Hepatocyte (in vitro differentiated cells): ENCODE measurements around the gene TSPEAR. TPM values are rescaled to one million over a fixed set of nuclear protein-coding genes. Genes with fewer than 3 reads are reported as not detected.
"Not testable (repeated sequence)": the region's sequence is repeated elsewhere in the genome, so short reads cannot be mapped to it uniquely, and the experiment has no call there.

Source experiments
- DNase-seq: peaks from one replicate; pipeline ENCODE4 v3.0.0-alpha.2; 2016; ENCODE audit warnings: low spot score
- H2AFZ ChIP-seq: fragments of 200-600 bp; sonication (generic); 2 replicates; pipeline ENCODE4 v1.6.0; 2016; ENCODE audit warnings: antibody characterized with exemption, mild to moderate bottlenecking
- H3K27ac ChIP-seq: fragments of 200-600 bp; sonication (generic); 2 replicates; pipeline ENCODE4 v1.5.1; 2016; ENCODE audit warnings: mild to moderate bottlenecking
- H3K27me3 ChIP-seq: fragments of 200-600 bp; sonication (generic); 2 replicates; pipeline ENCODE4 v1.6.1; 2016
- H3K36me3 ChIP-seq: fragments of 200-600 bp; sonication (generic); replicated peaks from 2 replicates; pipeline ENCODE4 v1.5.1; 2016; ENCODE audit warnings: low read depth; ENCODE audit not compliant: insufficient read depth
- H3K4me1 ChIP-seq: fragments of 200-600 bp; sonication (generic); 2 replicates; pipeline ENCODE4 v1.5.1; 2016; ENCODE audit warnings: mild to moderate bottlenecking, moderate library complexity; ENCODE audit not compliant: insufficient read depth
- H3K4me2 ChIP-seq: fragments of 200-600 bp; sonication (generic); 2 replicates; pipeline ENCODE4 v1.6.0; 2016
- H3K4me3 ChIP-seq: fragments of 200-600 bp; sonication (generic); 2 replicates; pipeline ENCODE4 v1.5.1; 2016; ENCODE audit warnings: mild to moderate bottlenecking
- H3K79me2 ChIP-seq: fragments of 200-600 bp; sonication (generic); 2 replicates; pipeline ENCODE4 v1.6.0; 2017; ENCODE audit warnings: mild to moderate bottlenecking
- H3K9me2 ChIP-seq: fragments of 200-600 bp; sonication (generic); replicated peaks from 2 replicates; pipeline ENCODE4 v1.6.0; 2017; ENCODE audit warnings: mild to moderate bottlenecking; ENCODE audit not compliant: insufficient read depth
- H3K9me3 ChIP-seq: fragments of 200-600 bp; sonication (generic); 2 replicates; pipeline ENCODE4 v1.5.1; 2016; ENCODE audit warnings: low read depth, mild to moderate bottlenecking
- H4K20me1 ChIP-seq: fragments of 200-600 bp; sonication (generic); 2 replicates; pipeline ENCODE4 v1.6.0; 2016; ENCODE audit warnings: mild to moderate bottlenecking; ENCODE audit not compliant: insufficient read depth, poor library complexity, severe bottlenecking
- EZH2 ChIP-seq: fragments of 200-600 bp; sonication (generic); IDR thresholded peaks from 2 replicates; pipeline ENCODE4 v1.6.1; 2016; ENCODE audit warnings: antibody characterized with exemption, mild to moderate bottlenecking, borderline replicate concordance
- EZH2phosphoT487 ChIP-seq: fragments of 200-600 bp; sonication (generic); IDR thresholded peaks from one replicate; pipeline ENCODE4 v1.6.1; 2018; ENCODE audit warnings: antibody characterized with exemption, mild to moderate bottlenecking, low read depth, moderate library complexity; ENCODE audit not compliant: unreplicated experiment, severe bottlenecking
- WGBS: methylation state at CpG from one replicate; pipeline ENCODE4 v1.1.6; 2016; ENCODE audit warnings: low lambda C conversion rate; ENCODE audit errors: missing lambda C conversion rate; 5-methylcytosine and 5-hydroxymethylcytosine counted together
- polyA plus RNA-seq: library from polyadenylated mRNA; unstranded; fragments of >200 nt; fragmentation: Nextera tagmentation; extraction: Ambion mirVana; gene quantifications from 2 replicates; pipeline ENCODE4 v1.2.1, GENCODE V29; 2016
- total RNA-seq: library from RNA; depleted of rRNA; stranded (reverse); fragments of >200 nt; gene quantifications from 2 replicates; pipeline ENCODE4 v1.2.3, GENCODE V29; 2014
- TF ChIP-seq, protein P1 (sequence below): fragments of 200-600 bp; sonication (generic); IDR thresholded peaks from 2 replicates; pipeline ENCODE4 v1.5.1; 2016; ENCODE audit warnings: antibody characterized with exemption, mild to moderate bottlenecking; ENCODE audit not compliant: poor library complexity

The TSPEAR gene
- total and polyA plus RNA-seq, 2 experiments from 2014 or later = 0.35 TPM; not detected in 1

- Histone ChIP-seq H3K4me3 (no peak overlapping the region), H4K20me1 (no peaks in the 10 kb centered on the region), H3K9me2 (no peaks in the 10 kb centered on the region), H3K27me3 (peaks cover 21% of the 10 kb centered on the region), H3K4me1 (no peaks in the 10 kb centered on the region), H3K79me2 (no peaks in the 10 kb centered on the region), H3K4me2 (no peak overlapping the region), H3K9me3 (no peaks in the 10 kb centered on the region), H2AFZ (no peak overlapping the region), H3K27ac (no peak overlapping the region), H3K36me3 (no peaks in the 10 kb centered on the region)
- DNase-seq = no peak
- WGBS = 77% methylated on average over 25 of the region's 25 CpGs
- TF ChIP-seq EZH2phosphoT487 (no peak), EZH2 (no peak)
- TF ChIP-seq, protein P1, sequence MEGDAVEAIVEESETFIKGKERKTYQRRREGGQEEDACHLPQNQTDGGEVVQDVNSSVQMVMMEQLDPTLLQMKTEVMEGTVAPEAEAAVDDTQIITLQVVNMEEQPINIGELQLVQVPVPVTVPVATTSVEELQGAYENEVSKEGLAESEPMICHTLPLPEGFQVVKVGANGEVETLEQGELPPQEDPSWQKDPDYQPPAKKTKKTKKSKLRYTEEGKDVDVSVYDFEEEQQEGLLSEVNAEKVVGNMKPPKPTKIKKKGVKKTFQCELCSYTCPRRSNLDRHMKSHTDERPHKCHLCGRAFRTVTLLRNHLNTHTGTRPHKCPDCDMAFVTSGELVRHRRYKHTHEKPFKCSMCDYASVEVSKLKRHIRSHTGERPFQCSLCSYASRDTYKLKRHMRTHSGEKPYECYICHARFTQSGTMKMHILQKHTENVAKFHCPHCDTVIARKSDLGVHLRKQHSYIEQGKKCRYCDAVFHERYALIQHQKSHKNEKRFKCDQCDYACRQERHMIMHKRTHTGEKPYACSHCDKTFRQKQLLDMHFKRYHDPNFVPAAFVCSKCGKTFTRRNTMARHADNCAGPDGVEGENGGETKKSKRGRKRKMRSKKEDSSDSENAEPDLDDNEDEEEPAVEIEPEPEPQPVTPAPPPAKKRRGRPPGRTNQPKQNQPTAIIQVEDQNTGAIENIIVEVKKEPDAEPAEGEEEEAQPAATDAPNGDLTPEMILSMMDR = no peak
Measured at GRCh38 chr21:44686843-44687561, 24.4 kb downstream of the TSPEAR start.

DNA sequence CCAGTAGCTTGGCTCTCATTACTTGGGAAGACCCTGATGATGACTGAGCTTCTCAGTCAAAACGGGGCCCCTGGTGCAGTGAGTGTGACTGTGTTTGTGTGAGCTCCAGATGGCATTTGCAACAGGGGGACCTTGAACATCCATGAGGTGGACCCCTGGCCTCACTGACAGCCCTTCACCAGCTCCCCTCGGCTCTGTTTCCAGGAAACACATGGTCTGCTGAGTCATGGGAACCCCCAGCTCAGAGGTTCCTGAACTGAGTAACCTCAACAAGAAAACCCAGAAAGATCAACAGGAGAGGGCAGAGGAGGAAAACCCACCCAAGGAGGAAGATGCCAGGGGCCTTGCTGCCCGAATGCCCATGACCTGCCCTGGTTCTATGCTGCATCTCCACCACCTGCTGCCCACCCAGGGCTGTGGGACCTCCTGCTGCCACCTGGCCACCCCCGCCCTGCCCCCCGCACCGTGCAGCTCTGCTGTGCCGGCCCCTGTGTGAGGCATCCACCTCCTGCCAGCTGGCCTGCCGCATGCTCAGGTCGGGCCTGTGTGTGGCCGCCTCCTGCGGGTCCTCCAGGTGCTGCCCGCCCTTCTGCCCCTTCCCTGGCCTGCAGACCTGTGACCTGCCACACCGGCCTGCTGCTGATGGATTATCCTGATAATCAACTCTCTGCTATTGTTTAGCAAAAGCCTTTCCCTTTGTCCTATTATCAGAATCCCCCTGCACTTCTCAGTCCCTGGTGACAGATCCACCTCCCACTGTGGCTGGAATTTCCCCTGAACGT is 25.2 kb downstream of the TSPEAR start:
- Histone ChIP-seq H2AFZ (no peak overlapping the region), H3K9me2 (no peaks in the 10 kb centered on the region), H3K9me3 (no peaks in the 10 kb centered on the region), H3K4me3 (no peak overlapping the region), H4K20me1 (no peaks in the 10 kb centered on the region), H3K4me1 (no peaks in the 10 kb centered on the region), H3K27me3 (peaks cover 21% of the 10 kb centered on the region), H3K4me2 (no peak overlapping the region), H3K36me3 (no peaks in the 10 kb centered on the region), H3K79me2 (no peaks in the 10 kb centered on the region), H3K27ac (no peak overlapping the region)
- TF ChIP-seq EZH2 (no peak), EZH2phosphoT487 (no peak)
- TF ChIP-seq, protein P1 = no peak
- 54% methylated on average over 13 of the region's 14 CpGs for WGBS
- DNase-seq = no peak

GRCh38 chr21:44685050-44685449 is 26.3 kb downstream of the TSPEAR start:
- H3K27me3 ChIP-seq = peaks cover 15% of the 10 kb centered on the region
- not testable (repeated sequence) for H3K4me3 ChIP-seq, H3K79me2 ChIP-seq, H3K9me2 ChIP-seq, H4K20me1 ChIP-seq, DNase-seq, H3K36me3 ChIP-seq, H3K9me3 ChIP-seq, H3K4me2 ChIP-seq, H3K27ac ChIP-seq, H2AFZ ChIP-seq, H3K4me1 ChIP-seq
- 87% methylated on average over 6 of the region's 6 CpGs for WGBS

GRCh38 chr21:44684483-44684882 is 26.9 kb downstream of the TSPEAR start:
- Histone ChIP-seq H3K27ac (no peak overlapping the region), H3K9me2 (no peaks in the 10 kb centered on the region), H3K4me2 (no peak overlapping the region), H2AFZ (no peak overlapping the region), H3K36me3 (no peaks in the 10 kb centered on the region), H3K4me1 (no peaks in the 10 kb centered on the region), H3K9me3 (no peaks in the 10 kb centered on the region), H3K27me3 (peaks cover 13% of the 10 kb centered on the region), H3K4me3 (no peak overlapping the region), H3K79me2 (no peaks in the 10 kb centered on the region), H4K20me1 (no peaks in the 10 kb centered on the region)
- TF ChIP-seq, protein P1 = no peak
- TF ChIP-seq EZH2 (no peak), EZH2phosphoT487 (no peak)
- WGBS = 88% methylated on average over 6 of the region's 6 CpGs
- DNase-seq = no peak
